ACHN (cell line): ENCODE measurements around the gene SLC50A1.
"Not testable (repeated sequence)": the region's sequence is repeated elsewhere in the genome, so short reads cannot be mapped to it uniquely, and the experiment has no call there.

Source experiments
- DNase-seq: peaks from one replicate; pipeline ENCODE4 v3.0.0-alpha.2; 2015
- in situ Hi-C: cut with HindIII; loops from 2 replicates; pipeline ENCODE4 v1.10.0; 2017; ENCODE audit warnings: low sequenced_read_pairs, low pct_ligation_motif_present, low pct_unique_long_range_greater_than_20kb

The SLC50A1 gene

GRCh38 chr1:155166051-155166470, 30.4 kb downstream of the SLC50A1 start:
- no peak for DNase-seq
- in situ Hi-C loops, result no loop called here

GRCh38 chr1:155166471-155167165, 31.0 kb downstream of the SLC50A1 start:
- DNase-seq, result no peak
- in situ Hi-C loops, result no loop called here

GRCh38 chr1:155167166-155168104, 31.8 kb downstream of the SLC50A1 start:
- peak; percentile 89 for DNase-seq
- in situ Hi-C loops, result no loop called here

GRCh38 chr1:155168105-155168445, 32.4 kb downstream of the SLC50A1 start:
- DNase-seq, in situ Hi-C loops: not testable (repeated sequence)

GRCh38 chr1:155168456-155169210, 33.0 kb downstream of the SLC50A1 start:
- in situ Hi-C loops, result no loop called here
- DNase-seq, result no peak

DNA sequence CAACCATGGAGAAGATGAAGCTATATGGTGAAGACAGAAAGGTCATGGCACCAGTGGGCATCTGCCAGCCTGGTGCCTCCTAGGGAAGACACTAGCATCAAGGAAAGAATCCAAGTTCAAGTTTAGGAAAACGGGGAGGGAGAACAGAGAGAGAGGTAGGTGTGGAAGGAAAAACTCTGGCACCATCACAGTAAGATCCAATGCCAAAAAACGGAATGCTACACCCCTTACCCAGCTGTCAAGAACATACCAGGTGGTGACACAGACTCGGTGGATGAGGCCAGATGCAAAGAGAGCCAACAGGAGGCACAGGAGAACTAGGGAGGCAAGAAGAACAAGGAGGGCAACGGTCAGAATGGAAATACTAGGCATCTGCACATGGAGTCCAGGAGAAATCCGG, 33.9 kb downstream of the SLC50A1 start:
- in situ Hi-C loops, result no loop called here
- DNase-seq, result no peak

- in situ Hi-C loops, result no loop called here
- no peak for DNase-seq
These were observed 34.6 kb downstream of the SLC50A1 start for GRCh38 chr1:155170101-155170785.

DNA sequence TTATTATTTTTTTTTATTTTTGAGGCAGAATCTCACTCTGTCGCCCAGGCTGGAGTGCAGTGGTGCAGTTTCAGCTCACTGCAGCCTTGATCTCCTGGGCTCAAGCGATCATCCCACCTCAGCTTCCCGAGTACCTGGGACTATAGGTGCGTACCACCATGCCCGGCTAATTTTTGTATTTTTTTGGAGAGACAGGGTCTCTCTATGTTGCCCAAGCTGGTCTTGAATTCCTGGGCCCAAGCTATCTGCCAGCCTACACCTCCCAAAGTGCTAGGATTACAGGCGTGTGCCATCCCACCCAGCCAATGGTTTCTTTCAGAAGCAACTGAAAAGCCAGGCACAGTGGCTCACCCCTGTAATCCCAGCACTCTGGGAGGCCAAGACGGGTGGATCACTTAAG, 35.2 kb downstream of the SLC50A1 start:
- in situ Hi-C loops, result no loop called here
- DNase-seq, result no peak

DNA sequence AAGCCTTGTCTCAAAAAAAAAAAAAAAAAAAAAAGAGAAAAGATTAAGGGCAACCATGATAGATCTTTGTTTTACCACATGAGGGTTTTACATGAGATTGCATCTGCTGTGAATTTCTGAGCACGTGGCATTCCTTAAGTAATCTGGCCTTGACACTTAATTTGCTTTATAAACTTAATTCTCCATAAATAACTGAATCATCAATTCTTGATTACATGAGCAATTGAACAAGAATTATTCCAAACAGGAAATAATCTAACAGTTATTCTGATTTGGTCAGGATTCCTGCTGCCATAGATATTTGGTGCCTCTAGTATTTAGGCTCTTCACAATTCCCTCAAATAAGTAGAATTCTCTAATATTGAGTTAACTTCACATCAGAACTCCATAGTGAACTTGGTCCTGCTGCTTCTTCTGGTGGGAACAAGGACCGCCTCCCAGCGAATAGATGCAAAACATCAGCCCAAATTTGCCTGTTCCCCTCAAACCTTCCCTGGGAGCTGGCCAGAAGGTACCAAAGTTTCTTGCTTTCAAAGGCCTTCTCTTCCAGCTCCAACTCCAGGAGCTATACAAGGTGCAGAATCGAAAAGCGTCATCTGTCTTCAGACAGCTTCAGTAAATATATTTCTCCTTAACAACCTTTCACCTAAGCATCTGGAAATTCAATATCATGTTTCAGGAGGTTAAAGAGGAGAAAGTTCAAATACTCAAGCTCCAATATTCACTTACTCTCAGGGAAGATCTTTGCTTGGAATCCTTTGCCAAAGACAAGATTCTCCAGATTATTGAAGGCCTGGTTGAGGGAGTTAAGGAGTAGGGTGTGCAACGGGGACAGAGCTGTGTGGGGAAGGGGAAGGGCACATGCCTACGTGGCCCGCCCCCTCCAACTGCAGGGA, 36.4 kb downstream of the SLC50A1 start:
- DNase-seq, result no peak
- in situ Hi-C loops, result no loop called here

DNA sequence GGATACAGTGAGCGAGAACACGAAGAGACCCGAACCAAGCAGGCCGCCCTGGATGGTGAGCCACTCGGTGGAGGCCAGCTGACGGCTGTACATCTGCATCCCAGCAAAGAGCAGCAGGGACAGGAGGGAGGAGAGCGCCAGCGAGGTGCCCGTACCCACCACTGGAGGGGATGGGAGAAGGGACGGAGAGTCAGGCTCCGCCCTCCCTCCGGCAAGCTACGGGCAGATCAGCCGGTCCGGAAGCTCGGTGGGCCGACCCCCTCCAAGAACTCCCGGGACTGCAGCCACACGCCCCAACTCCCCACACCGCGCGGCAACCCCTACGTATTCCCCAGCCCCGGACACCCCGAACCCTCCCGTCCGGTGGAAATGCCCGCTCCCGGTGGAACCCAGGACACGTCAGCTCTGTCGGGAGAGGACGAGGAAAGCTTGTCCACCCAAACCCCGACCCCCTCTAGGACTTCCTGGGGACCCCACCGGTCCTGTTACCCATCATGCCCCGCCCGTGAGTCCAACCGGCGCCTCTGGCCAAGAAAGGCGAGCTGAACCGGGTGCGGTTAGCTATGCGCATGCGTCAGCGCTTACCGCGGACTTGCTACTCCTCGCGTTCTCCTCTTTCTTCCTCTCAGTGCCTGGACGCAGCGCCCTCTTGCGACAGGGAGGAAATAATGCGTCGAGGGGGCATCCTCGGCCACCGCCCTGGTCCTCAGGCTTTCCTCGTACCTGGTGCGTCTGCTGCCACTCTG, 37.3 kb downstream of the SLC50A1 start, which contains the start of gene KRTCAP2:
Gene KRTCAP2, minus strand, starts transcription at position 573 of the 746 bp plus-strand sequence. Its CDS starts 80 bp downstream, at position 493.
- peak; percentile 97 for DNase-seq
- in situ Hi-C loops, result no loop called here

DNA sequence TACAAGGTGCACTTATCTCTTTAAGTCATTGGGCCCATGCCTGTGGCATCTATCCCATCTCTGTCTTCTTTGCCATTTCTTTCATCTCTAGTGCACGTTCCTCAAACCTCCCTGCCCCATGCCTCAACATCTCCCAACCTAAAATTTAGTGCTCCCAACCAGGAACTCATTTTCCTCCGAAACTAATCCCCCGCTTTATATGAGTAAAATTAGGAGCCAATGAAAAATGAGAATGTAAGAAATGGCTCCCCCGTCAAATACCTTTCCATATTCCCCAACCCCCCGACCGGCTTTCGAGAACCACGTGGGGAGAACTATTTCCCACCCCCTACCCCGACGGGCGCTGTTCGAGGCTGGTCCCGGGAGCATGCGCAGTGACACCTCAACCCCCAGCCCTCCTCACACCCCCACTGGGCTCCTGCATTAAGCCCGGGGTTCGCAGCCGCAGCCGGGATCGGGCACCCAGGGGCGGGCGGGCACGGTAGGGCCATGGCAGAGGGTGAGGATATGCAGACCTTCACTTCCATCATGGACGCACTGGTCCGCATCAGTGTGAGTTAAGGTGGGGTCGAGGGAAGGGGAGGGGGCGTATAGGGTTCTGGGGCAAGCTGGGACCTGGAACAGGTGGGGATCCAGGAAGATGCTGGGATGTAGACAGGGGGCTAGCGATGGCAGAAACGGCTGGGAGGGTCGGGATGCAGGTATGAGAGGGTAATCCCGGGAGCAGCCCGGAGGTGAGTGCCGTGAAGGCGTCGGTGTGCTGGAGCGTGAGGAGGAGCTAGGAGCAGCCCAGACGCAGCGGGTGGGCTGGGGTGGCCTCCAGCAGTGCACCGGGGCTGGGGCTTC, 38.0 kb downstream of the SLC50A1 start, which contains the start of gene TRIM46:
Gene TRIM46, plus strand, starts transcription at position 372 of the 846 bp plus-strand sequence. Its CDS starts 118 bp downstream, at position 490.
- peak; percentile 75 for DNase-seq
- in situ Hi-C loops, result no loop called here

DNA sequence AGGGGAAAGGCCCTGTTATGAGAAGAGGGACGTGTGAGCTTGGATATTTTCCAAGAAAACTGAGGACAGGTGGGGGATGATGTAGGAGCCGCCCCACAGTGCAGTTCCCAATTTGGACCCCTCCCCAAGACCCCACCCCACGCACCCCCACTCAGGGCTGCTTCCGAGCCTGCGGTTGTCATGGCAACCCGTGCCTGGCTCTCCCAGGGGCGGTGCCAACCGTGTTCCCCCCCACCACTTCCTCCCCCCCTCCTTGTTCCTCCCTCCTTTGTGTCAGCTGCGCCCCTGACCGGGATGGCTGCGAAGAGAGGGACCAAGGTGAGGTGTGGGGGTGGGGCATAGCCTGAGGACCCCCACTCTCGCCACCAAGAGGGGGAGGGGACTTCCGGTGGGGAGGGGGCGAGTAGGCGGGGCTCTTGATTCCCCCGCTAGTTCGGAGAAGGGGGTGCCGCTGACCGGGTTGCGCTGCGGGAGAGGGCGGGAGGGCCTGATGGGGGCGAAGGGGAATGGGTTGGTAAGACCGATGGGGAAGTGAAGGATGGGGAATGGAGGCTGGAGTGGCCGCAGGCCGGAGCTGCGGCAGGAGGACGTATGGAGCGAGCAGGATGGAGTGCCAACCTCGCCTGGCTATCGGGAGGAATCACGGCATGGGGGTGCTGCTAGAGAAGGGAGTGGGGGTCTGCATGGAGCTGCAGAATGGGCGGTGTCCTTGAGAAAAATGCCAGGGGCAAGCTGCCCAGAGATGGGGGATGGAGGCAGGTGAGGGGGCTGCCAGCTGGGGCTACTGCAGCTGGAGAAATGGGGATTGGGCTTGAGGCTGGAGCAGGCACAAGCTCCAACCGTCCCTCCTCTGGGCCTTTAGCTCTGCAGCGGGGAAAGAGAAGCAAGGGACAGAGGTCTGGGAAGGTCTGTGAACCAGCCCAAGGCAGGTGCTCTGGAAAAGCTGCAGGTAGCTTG, 39.0 kb downstream of the SLC50A1 start:
- DNase-seq, result no peak
- in situ Hi-C loops, result no loop called here

GRCh38 chr1:155175281-155175926, 39.8 kb downstream of the SLC50A1 start:
- in situ Hi-C loops, result no loop called here
- DNase-seq, result no peak

- in situ Hi-C loops, result no loop called here
- DNase-seq, result peak; percentile 26
These were observed 40.3 kb downstream of the SLC50A1 start for GRCh38 chr1:155175927-155176371.
